Chondrocyte (in vitro differentiated cells): ENCODE data around the gene SERPINA3. TPM values are rescaled to one million over a fixed set of nuclear protein-coding genes. Genes with fewer than 3 reads are reported as not detected.
A peak's percentile ranks its signal among the peaks of the same experiment; 100 is the strongest.

Experiments used
- DNase-seq: peaks from one replicate; pipeline ENCODE4 v3.0.0; 2021; ENCODE audit warnings: mixed read lengths, low spot score
- H3K27ac Mint-ChIP-seq: one replicate; pipeline ENCODE4 v1.8.0; 2021; ENCODE audit warnings: mild to moderate bottlenecking, moderate library complexity, mixed read lengths; ENCODE audit not compliant: unreplicated experiment
- H3K27me3 Mint-ChIP-seq: 2 replicates; pipeline ENCODE4 v1.8.0; 2021; ENCODE audit warnings: low read depth, mixed read lengths
- H3K36me3 Mint-ChIP-seq: 2 replicates; pipeline ENCODE4 v1.8.0; 2021; ENCODE audit warnings: low read depth, mixed read lengths
- H3K4me1 Mint-ChIP-seq: 2 replicates; pipeline ENCODE4 v1.8.0; 2021; ENCODE audit warnings: low read depth, mild to moderate bottlenecking, mixed read lengths
- H3K4me3 Mint-ChIP-seq: one replicate; pipeline ENCODE4 v1.8.0; 2021; ENCODE audit warnings: mild to moderate bottlenecking, moderate library complexity, mixed read lengths; ENCODE audit not compliant: unreplicated experiment
- H3K9me3 Mint-ChIP-seq: 2 replicates; pipeline ENCODE4 v1.8.0; 2021; ENCODE audit warnings: low read depth, mixed read lengths
- CTCF ChIP-seq: fragments of 200-600 bp; sonication (generic); IDR thresholded peaks from 2 replicates; pipeline ENCODE4 v1.5.0; 2021; ENCODE audit warnings: antibody characterized with exemption, mild to moderate bottlenecking, moderate library complexity
- total RNA-seq: library from RNA; stranded (reverse); gene quantifications from 3 replicates; pipeline ENCODE4 v1.2.1, GENCODE V29; 2021

Gene SERPINA3
- total RNA-seq, 1 donor from 2014 or later: 3.6 TPM

GRCh38 chr14:94673071-94673470 is 60.9 kb downstream of the SERPINA3 start:
- TF ChIP-seq CTCF: no peak
- no peaks in the 10 kb centered on the region for H3K27me3 Mint-ChIP-seq

More at GRCh38 chr14:94673071-94673470, 60.9 kb downstream of the SERPINA3 start:
- peak; percentile 46 for DNase-seq
- no peak overlapping the region for H3K27ac Mint-ChIP-seq
- peaks cover 8% of the 10 kb centered on the region for H3K4me1 Mint-ChIP-seq
- H3K9me3 Mint-ChIP-seq: no peaks in the 10 kb centered on the region
- no peak overlapping the region for H3K4me3 Mint-ChIP-seq
- no peaks in the 10 kb centered on the region for H3K36me3 Mint-ChIP-seq

Other genes with a start within 250 kb of the SERPINA3 start
- gene SERPINA2, start 245.7 kb upstream of the SERPINA3 start, total RNA-seq: not detected in 3 replicates
- 0.20 TPM in 1 of 3 replicates, not detected in the others for gene SERPINA1, start 223.8 kb upstream of the SERPINA3 start, total RNA-seq
- not detected in 3 replicates for gene SERPINA11, start 159.6 kb upstream of the SERPINA3 start, total RNA-seq
- not detected in 3 replicates for gene SERPINA9, start 136.2 kb upstream of the SERPINA3 start, total RNA-seq
- not detected in 3 replicates for gene SERPINA12, start 102.9 kb upstream of the SERPINA3 start, total RNA-seq
- not detected in 3 replicates for gene SERPINA4, start 50.9 kb upstream of the SERPINA3 start, total RNA-seq
- 0.50 to 0.54 TPM in 2 of 3 replicates, not detected in the other for gene SERPINA5, start 31.0 kb upstream of the SERPINA3 start, total RNA-seq
- gene GSC, start 157.7 kb downstream of the SERPINA3 start, total RNA-seq: not detected in 3 replicates